ENCODE measurements around the gene MARCHF10. TPM values are rescaled to one million over a fixed set of nuclear protein-coding genes. Genes with fewer than 3 reads are reported as not detected.

Gene MARCHF10
- total RNA-seq, 1 experiment from 2014 or later: not detected

DNA sequence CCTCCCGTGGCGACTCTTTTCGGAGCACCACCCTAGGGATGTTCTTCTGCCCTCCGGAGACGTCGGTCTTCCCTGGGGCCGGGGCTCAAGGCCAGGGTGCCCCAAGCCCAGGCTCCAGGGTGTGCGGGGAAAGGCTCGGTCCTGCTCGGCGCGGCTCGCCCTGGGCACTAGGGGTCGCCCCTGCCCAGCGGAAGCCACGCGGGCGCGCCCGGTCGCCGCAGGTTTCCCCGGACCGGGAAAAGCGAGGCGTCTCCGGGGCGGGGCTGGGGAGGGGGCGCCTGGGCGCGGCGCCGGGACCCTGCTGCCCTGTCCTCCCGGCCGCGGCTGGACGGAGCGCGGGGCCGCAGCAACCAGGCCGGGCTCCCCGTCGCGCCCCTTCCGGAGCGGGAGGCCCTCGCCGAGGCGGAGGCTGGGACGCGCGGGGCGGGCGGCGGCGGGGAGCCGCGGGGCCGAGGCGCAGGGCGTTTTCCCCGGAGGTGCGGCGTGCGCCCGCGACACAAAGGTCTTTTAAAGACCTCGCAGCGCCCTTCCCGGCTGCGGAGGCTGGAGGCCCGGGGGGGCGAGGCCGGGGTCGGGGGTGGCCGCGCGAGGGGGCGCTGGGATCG, 104.2 kb downstream of the MARCHF10 start:
- BruUV-seq (replicated peaks): no TSS peak
- intact Hi-C loops (cut with micrococcal nuclease): loop anchor here (1.0 to 2.0 kb wide), 7 partner anchors 75 to 702 kb away; no protein-coding TSS in a partner anchor
- POLR2A ChIA-PET (ENCODE audit: unreplicated experiment): no interaction called here
- no peak for TF ChIP-seq EZH2 (IDR thresholded peaks at IDR 0.05; ENCODE audit: low read length, unreplicated experiment)
- TF ChIP-seq, protein P1, sequence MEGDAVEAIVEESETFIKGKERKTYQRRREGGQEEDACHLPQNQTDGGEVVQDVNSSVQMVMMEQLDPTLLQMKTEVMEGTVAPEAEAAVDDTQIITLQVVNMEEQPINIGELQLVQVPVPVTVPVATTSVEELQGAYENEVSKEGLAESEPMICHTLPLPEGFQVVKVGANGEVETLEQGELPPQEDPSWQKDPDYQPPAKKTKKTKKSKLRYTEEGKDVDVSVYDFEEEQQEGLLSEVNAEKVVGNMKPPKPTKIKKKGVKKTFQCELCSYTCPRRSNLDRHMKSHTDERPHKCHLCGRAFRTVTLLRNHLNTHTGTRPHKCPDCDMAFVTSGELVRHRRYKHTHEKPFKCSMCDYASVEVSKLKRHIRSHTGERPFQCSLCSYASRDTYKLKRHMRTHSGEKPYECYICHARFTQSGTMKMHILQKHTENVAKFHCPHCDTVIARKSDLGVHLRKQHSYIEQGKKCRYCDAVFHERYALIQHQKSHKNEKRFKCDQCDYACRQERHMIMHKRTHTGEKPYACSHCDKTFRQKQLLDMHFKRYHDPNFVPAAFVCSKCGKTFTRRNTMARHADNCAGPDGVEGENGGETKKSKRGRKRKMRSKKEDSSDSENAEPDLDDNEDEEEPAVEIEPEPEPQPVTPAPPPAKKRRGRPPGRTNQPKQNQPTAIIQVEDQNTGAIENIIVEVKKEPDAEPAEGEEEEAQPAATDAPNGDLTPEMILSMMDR (conservative IDR thresholded peaks at IDR 0.05; ENCODE audit: low read depth, low read length): peak; percentile 82
- Histone ChIP-seq H3K79me2 (ENCODE audit: low read length) (no peaks in the 10 kb centered on the region), H3K9me2 (replicated peaks; ENCODE audit: low read length) (no peaks in the 10 kb centered on the region), H3F3A (ENCODE audit: low read length, unreplicated experiment) (no peaks in the 10 kb centered on the region), H3K27me3 (ENCODE audit: low read length) (no peaks in the 10 kb centered on the region), H2AFZ (ENCODE audit: low read length) (peak overlapping the region; percentile 78), H3K9me3 (ENCODE audit: low read length) (0 out of 2 replicates have a peak, but pooled peaks cover 3% of the 10 kb centered on the region), H3K27ac (ENCODE audit: low read length) (peak overlapping the region; percentile 84), H4K20me1 (ENCODE audit: low read length) (no peaks in the 10 kb centered on the region), H3K4me2 (ENCODE audit: low read length) (peak overlapping the region; percentile 83), H3K9ac (ENCODE audit: low read length) (peak overlapping the region; percentile 96), H3K36me3 (ENCODE audit: low read depth, low read length) (no peaks in the 10 kb centered on the region), H3K4me3 (ENCODE audit: low read length) (peak overlapping the region; percentile 73), H3K4me1 (ENCODE audit: insufficient read depth, low read length) (peaks cover 29% of the 10 kb centered on the region)
- ATAC-seq (peak; percentile 78), DNase-seq (peak; percentile 90)
- CTCF ChIA-PET: interaction anchor here (0.5 to 1.0 kb wide), 3 partner anchors 35 to 267 kb away, joined by 4 to 6 read pairs (median 5); no protein-coding TSS in a partner anchor

- Histone ChIP-seq H4K20me1 (ENCODE audit: low read length) (no peaks in the 10 kb centered on the region), H3K36me3 (ENCODE audit: low read depth, low read length) (no peaks in the 10 kb centered on the region), H3K4me3 (ENCODE audit: low read length) (peak overlapping the region; percentile 73), H3K27me3 (ENCODE audit: low read length) (no peaks in the 10 kb centered on the region), H3K4me2 (ENCODE audit: low read length) (peak overlapping the region; percentile 83), H3F3A (ENCODE audit: low read length, unreplicated experiment) (no peaks in the 10 kb centered on the region), H3K4me1 (ENCODE audit: insufficient read depth, low read length) (peaks cover 29% of the 10 kb centered on the region), H3K9ac (ENCODE audit: low read length) (peak overlapping the region; percentile 96), H3K79me2 (ENCODE audit: low read length) (no peaks in the 10 kb centered on the region), H3K27ac (ENCODE audit: low read length) (peak overlapping the region; percentile 84), H3K9me2 (replicated peaks; ENCODE audit: low read length) (no peaks in the 10 kb centered on the region), H2AFZ (ENCODE audit: low read length) (peak overlapping the region; percentile 69), H3K9me3 (ENCODE audit: low read length) (0 out of 2 replicates have a peak, but pooled peaks cover under 1% of the 10 kb centered on the region)
- DNase-seq: peak; percentile 97
- TF ChIP-seq, protein P1 (conservative IDR thresholded peaks at IDR 0.05; ENCODE audit: low read depth, low read length): no peak
- TF ChIP-seq EZH2 (IDR thresholded peaks at IDR 0.05; ENCODE audit: low read length, unreplicated experiment) (no peak), EZH2phosphoT487 (IDR thresholded peaks at IDR 0.05; ENCODE audit: borderline replicate concordance, low read length) (no peak)
- ATAC-seq: peak; percentile 81
- no TSS peak for BruUV-seq (replicated peaks)
- ChIA-PET POLR2A (ENCODE audit: unreplicated experiment) (no interaction called here), CTCF (interaction anchor here (0.5 to 1.0 kb wide), 5 partner anchors 35 to 703 kb away, joined by 3 to 6 read pairs (median 4); no protein-coding TSS in a partner anchor)
- intact Hi-C loops (cut with micrococcal nuclease): loop anchor here (1.0 to 2.0 kb wide), 4 partner anchors 185 to 703 kb away; no protein-coding TSS in a partner anchor
Observed at GRCh38 chr17:62703261-62703775, 104.8 kb downstream of the MARCHF10 start.

Measured in PC-3 (cell line).